ENCODE data around the gene LBHD1. TPM values are rescaled to one million over a fixed set of nuclear protein-coding genes. Genes with fewer than 3 reads are reported as not detected.

The LBHD1 gene
- total RNA-seq, 1 experiment from 2014 or later, result 16.1 TPM

DNA sequence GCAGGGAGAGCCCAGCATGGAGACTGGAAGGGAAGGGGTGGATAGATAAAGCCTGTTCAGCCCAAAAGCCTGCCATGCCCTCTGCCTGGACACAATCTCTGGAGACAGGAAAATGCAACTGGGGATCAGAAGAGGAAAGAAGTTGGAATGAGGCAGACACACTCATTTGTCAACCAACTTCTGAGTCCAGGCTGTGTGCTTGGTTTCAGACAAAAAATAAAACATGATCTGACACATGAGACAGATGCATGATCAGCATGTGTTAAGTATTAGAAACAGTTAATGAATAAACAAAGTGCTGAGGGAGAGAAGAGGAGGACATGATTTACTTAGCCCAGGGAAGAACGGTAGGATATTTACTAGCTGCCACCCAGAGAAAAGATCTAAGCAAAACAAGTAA lies 16.4 kb upstream of the LBHD1 start:
- intact Hi-C loops (cut with micrococcal nuclease; ENCODE audit: unreplicated experiment), result no loop called here
- no peaks in the 10 kb centered on the region for H3K9me2 ChIP-seq (ENCODE audit: insufficient read depth)
- no peaks in the 10 kb centered on the region for H3K4me1 ChIP-seq (replicated peaks; ENCODE audit: insufficient read depth)
- no peaks in the 10 kb centered on the region for H3K9me3 ChIP-seq (ENCODE audit: insufficient read depth, low read depth)
- ChIA-PET POLR2A (ENCODE audit: unreplicated experiment) (no interaction called here), CTCF (no interaction called here)
- H3K27ac ChIP-seq, result no peak overlapping the region
- H3K36me3 ChIP-seq (ENCODE audit: low read depth), result 0 out of 2 replicates have a peak, but pooled peaks cover 12% of the 10 kb centered on the region
- no peak overlapping the region for H3K4me2 ChIP-seq
- peaks cover 19% of the 10 kb centered on the region for H3F3A ChIP-seq (ENCODE audit: insufficient read depth, low read depth)
- no peak overlapping the region for H2AFZ ChIP-seq
- BruUV-seq (replicated peaks), result no TSS peak
- no peak for DNase-seq
- H3K27me3 ChIP-seq (ENCODE audit: insufficient read depth, low read depth), result no peaks in the 10 kb centered on the region
- H3K79me2 ChIP-seq (ENCODE audit: low read depth), result no peaks in the 10 kb centered on the region
- TF ChIP-seq EZH2 (IDR thresholded peaks at IDR 0.05; ENCODE audit: low read depth) (no peak), CTCF (conservative IDR thresholded peaks at IDR 0.05) (no peak)
- no peaks in the 10 kb centered on the region for H4K20me1 ChIP-seq (ENCODE audit: insufficient read depth)
- H3K4me3 ChIP-seq, result no peak overlapping the region

GRCh38 chr11:62687508-62688396 lies 15.7 kb upstream of the LBHD1 start:
- TF ChIP-seq CTCF (conservative IDR thresholded peaks at IDR 0.05) (no peak), EZH2 (IDR thresholded peaks at IDR 0.05; ENCODE audit: low read depth) (no peak)
- no TSS peak for BruUV-seq (replicated peaks)
- H3K27me3 ChIP-seq (ENCODE audit: insufficient read depth, low read depth), result no peaks in the 10 kb centered on the region
- intact Hi-C loops (cut with micrococcal nuclease; ENCODE audit: unreplicated experiment), result no loop called here
- no peaks in the 10 kb centered on the region for H4K20me1 ChIP-seq (ENCODE audit: insufficient read depth)
- no peaks in the 10 kb centered on the region for H3K79me2 ChIP-seq (ENCODE audit: low read depth)
- H2AFZ ChIP-seq, result no peak overlapping the region
- ChIA-PET POLR2A (ENCODE audit: unreplicated experiment) (no interaction called here), CTCF (no interaction called here)
- H3K36me3 ChIP-seq (ENCODE audit: low read depth), result 0 out of 2 replicates have a peak, but pooled peaks cover 6% of the 10 kb centered on the region
- no peaks in the 10 kb centered on the region for H3K9me2 ChIP-seq (ENCODE audit: insufficient read depth)
- H3F3A ChIP-seq (ENCODE audit: insufficient read depth, low read depth), result peaks cover 19% of the 10 kb centered on the region
- no peaks in the 10 kb centered on the region for H3K9me3 ChIP-seq (ENCODE audit: insufficient read depth, low read depth)
- no peaks in the 10 kb centered on the region for H3K4me1 ChIP-seq (replicated peaks; ENCODE audit: insufficient read depth)
- H3K27ac ChIP-seq, result no peak overlapping the region
- no peak overlapping the region for H3K4me3 ChIP-seq
- no peak overlapping the region for H3K4me2 ChIP-seq
- DNase-seq, result no peak

DNA sequence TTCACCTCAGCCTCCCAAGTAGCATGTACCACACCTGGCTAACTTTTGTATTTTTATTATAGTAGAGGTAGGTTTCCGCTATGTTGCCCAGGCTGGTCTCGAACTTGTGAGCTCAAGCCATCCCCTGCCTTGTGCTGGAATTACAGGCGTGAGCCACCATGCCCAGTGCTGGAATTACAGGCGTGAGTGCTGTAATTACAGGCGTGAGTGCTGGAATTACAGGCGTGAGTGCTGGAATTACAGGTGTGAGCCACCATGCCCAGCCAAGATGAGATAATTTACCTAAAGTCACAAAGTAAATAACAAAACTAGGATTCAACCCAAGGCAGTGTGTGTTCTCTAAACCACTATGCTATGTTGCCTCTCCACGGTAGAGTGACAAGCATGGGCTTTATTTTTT lies 10.5 kb upstream of the LBHD1 start:
- Histone ChIP-seq H4K20me1 (ENCODE audit: insufficient read depth) (no peaks in the 10 kb centered on the region), H3K4me2 (no peak overlapping the region), H3F3A (ENCODE audit: insufficient read depth, low read depth) (peaks cover 29% of the 10 kb centered on the region), H3K36me3 (ENCODE audit: low read depth) (0 out of 2 replicates have a peak, but pooled peaks cover 5% of the 10 kb centered on the region), H3K9me2 (ENCODE audit: insufficient read depth) (no peaks in the 10 kb centered on the region), H3K9me3 (ENCODE audit: insufficient read depth, low read depth) (no peaks in the 10 kb centered on the region), H3K27ac (no peak overlapping the region), H3K79me2 (ENCODE audit: low read depth) (peaks cover 14% of the 10 kb centered on the region), H3K4me3 (no peak overlapping the region), H3K4me1 (replicated peaks; ENCODE audit: insufficient read depth) (peaks cover 21% of the 10 kb centered on the region), H3K27me3 (ENCODE audit: insufficient read depth, low read depth) (no peaks in the 10 kb centered on the region), H2AFZ (no peak overlapping the region)
- CTCF ChIA-PET, result no interaction called here
- no peak for DNase-seq
- BruUV-seq (replicated peaks), result no TSS peak
- POLR2A ChIA-PET (ENCODE audit: unreplicated experiment), result no interaction called here
- intact Hi-C loops (cut with micrococcal nuclease; ENCODE audit: unreplicated experiment), result no loop called here
- TF ChIP-seq CTCF (conservative IDR thresholded peaks at IDR 0.05) (no peak), EZH2 (IDR thresholded peaks at IDR 0.05; ENCODE audit: low read depth) (no peak)
